Lower leg skin (tissue), 3 donors: ENCODE data around the gene SDK1.

Experiments used
- POLR2A ChIP-seq, 2 donors: fragments of 450-650 bp; IDR thresholded peaks; one replicate each; pipeline ENCODE4 v1.6.1; 2016 to 2017; ENCODE audit warnings: antibody characterized with exemption in 2 of 2, mild to moderate bottlenecking in 1 of 2, moderate library complexity in 1 of 2
- TF ChIP-seq, protein P1 (sequence below), 3 donors: fragments of 450-650 bp; IDR thresholded peaks; one replicate each; pipeline ENCODE4 v1.5.1; 2016; ENCODE audit warnings: antibody characterized with exemption in 3 of 3, mild to moderate bottlenecking in 3 of 3, moderate library complexity in 2 of 3

- TF ChIP-seq, protein P1, sequence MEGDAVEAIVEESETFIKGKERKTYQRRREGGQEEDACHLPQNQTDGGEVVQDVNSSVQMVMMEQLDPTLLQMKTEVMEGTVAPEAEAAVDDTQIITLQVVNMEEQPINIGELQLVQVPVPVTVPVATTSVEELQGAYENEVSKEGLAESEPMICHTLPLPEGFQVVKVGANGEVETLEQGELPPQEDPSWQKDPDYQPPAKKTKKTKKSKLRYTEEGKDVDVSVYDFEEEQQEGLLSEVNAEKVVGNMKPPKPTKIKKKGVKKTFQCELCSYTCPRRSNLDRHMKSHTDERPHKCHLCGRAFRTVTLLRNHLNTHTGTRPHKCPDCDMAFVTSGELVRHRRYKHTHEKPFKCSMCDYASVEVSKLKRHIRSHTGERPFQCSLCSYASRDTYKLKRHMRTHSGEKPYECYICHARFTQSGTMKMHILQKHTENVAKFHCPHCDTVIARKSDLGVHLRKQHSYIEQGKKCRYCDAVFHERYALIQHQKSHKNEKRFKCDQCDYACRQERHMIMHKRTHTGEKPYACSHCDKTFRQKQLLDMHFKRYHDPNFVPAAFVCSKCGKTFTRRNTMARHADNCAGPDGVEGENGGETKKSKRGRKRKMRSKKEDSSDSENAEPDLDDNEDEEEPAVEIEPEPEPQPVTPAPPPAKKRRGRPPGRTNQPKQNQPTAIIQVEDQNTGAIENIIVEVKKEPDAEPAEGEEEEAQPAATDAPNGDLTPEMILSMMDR (IDR thresholded peaks at IDR 0.05), result no peak
- TF ChIP-seq POLR2A (IDR thresholded peaks at IDR 0.05), result no peak
Measured at GRCh38 chr7:3294432-3295100, 6.5 kb upstream of the SDK1 start.
